ENCODE data around the gene IRAK1. TPM values are rescaled to one million over a fixed set of nuclear protein-coding genes. Genes with fewer than 3 reads are reported as not detected.

IRAK1 gene
- total and polyA plus RNA-seq, 11 donors, result 22.0 to 89.3 (median 29.7) TPM

DNA sequence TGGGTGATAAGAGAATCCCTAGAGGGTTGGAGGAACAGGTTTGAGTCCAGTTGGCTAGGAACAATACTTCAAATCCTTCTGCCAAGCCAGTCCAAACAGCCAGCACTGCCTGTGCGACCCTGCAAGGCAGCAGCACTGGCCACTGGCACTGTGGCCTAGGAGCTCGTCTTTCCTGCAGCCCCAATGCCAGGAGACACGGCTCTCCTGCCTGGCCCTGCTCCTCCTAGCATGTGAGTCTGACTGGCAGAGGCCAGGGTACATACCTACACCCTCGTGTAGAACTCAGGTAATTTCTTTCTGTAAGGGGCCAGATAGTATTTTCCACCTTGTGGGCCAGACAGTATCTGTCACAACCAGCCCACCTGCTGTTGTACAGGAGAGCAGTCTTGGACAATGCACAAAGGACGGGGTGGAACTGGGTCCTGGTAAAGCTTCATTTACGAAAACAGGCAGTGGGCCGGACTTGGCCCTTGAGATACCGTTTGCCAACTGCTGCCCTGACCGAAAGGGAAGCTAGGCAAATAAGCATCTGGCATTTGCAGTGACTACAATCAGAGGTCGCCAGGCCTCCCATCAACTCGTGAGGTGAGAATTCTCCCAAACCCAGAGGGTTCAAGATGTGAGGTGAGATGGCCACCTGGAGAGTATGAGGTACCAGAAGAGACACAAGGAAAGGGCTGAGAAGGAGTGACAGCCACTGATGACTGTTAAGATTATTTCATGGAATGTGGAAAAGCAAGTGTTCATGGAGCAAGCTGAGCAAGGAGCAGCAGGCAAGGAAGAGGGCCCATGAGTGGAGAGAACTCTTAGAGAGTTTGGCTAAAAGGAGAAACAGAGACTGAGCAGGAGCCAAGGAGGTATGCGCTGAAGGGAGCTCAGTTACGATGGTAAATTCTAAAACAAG is 29.8 kb upstream of the IRAK1 start:
- H3K4me3 ChIP-seq, result no peak overlapping the region
- peaks cover 0 to 73% (median 38%) of the 10 kb centered on the region in 12 donors for H3K4me1 ChIP-seq
- 33 to 53% (median 52%) methylated on average over 12 to 13 of the region's 13 CpGs for WGBS, 4 donors
- H3K27me3 ChIP-seq, result peaks cover 0 to 36% (median 0%) of the 10 kb centered on the region in 9 donors
- TF ChIP-seq, protein P1, sequence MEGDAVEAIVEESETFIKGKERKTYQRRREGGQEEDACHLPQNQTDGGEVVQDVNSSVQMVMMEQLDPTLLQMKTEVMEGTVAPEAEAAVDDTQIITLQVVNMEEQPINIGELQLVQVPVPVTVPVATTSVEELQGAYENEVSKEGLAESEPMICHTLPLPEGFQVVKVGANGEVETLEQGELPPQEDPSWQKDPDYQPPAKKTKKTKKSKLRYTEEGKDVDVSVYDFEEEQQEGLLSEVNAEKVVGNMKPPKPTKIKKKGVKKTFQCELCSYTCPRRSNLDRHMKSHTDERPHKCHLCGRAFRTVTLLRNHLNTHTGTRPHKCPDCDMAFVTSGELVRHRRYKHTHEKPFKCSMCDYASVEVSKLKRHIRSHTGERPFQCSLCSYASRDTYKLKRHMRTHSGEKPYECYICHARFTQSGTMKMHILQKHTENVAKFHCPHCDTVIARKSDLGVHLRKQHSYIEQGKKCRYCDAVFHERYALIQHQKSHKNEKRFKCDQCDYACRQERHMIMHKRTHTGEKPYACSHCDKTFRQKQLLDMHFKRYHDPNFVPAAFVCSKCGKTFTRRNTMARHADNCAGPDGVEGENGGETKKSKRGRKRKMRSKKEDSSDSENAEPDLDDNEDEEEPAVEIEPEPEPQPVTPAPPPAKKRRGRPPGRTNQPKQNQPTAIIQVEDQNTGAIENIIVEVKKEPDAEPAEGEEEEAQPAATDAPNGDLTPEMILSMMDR (IDR thresholded peaks at IDR 0.05), result no peak
- TF ChIP-seq POLR2A (IDR thresholded peaks at IDR 0.05), result no peak
- H3K36me3 ChIP-seq, result peaks cover 0 to 16% (median 0%) of the 10 kb centered on the region in 9 donors
- DNase-seq, result no peak
- intact Hi-C loops (cut with DNase I), result loop anchor here in 6 of 10 donors (2.0 to 10.0 kb wide), 5 partner anchors 32 to 75 kb away; partner anchors contain the start of genes IRAK1 (in 1 of the 6) and MECP2 (in 1 of the 6)
- H3K9me3 ChIP-seq, result no peaks in the 10 kb centered on the region
- peak overlapping the region in 3 of 12 donors; percentile 9 to 50 (median 13) for H3K27ac ChIP-seq
- ATAC-seq, result no peak

DNA sequence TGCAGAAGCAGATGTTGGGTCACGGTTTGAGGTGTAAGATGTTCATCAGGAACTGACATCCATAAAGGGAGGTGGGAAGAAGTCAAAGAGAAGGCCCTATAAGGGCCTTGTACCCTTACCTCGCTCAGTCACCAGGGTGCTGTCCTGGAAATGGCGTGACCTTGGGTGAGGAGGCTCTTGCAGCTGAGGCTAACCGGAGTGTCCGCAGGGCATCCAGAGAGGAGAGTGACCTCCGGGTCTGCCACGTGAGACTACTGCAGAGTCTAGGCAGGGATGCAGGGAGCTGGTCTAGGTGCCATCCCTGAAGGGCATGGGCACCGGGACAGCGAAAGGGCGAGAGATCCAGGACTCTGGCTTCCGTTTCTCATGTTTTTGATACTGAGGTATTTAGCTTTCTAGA is 28.7 kb upstream of the IRAK1 start:
- no peak overlapping the region for H3K4me3 ChIP-seq
- 67 to 84% (median 73%) methylated on average over 11 of the region's 11 CpGs for WGBS, 4 donors
- H3K27me3 ChIP-seq, result peaks cover 0 to 37% (median 0%) of the 10 kb centered on the region in 9 donors
- ATAC-seq (no peak), DNase-seq (no peak)
- peaks cover 0 to 14% (median 0%) of the 10 kb centered on the region in 9 donors for H3K36me3 ChIP-seq
- TF ChIP-seq, protein P1 (IDR thresholded peaks at IDR 0.05), result no peak
- no peak for TF ChIP-seq POLR2A (IDR thresholded peaks at IDR 0.05)
- no peaks in the 10 kb centered on the region for H3K9me3 ChIP-seq
- peaks cover 0 to 84% (median 38%) of the 10 kb centered on the region in 12 donors for H3K4me1 ChIP-seq
- intact Hi-C loops (cut with DNase I), result loop anchor here in 3 of 10 donors (5.0 to 10.0 kb wide), 3 partner anchors 36 to 46 kb away; partner anchors contain the start of gene MECP2 (in 1 of the 3)
- H3K27ac ChIP-seq, result peak overlapping the region in 3 of 12 donors; percentile 2 to 34 (median 14)

DNA sequence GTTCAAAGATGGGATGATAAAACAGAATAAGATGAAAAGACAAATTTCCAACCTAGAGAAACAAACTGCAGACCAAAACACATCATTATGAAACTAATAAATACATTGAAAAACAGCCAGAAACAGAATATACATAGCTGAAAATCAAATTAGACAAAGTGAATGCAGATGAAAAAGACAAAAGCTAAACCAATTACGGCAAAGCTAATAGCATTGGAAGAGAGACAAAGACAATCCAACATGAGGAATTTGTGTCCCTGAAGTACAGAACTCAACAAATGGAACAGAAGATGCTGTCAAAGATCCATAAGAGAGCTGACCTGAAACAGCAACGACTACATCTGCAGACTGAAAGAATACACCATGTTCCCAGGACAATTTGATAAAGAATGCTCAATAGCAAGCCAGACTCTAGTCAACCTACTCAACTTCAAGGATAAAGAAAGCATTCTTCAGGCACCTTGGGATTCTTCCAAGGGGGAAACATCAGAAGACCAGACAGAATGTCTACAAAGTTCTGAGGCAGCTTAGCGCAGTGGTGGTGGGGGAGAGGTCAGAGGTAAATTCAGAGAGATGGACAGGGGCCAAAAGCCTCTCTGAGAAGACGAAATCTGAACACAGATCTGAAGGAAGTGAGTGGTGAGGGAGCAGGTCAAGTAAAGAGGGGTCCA is 27.4 kb upstream of the IRAK1 start:
- Histone ChIP-seq H3K27ac (peak overlapping the region in 9 of 12 donors; percentile 3 to 72 (median 42)), H3K27me3 (peaks cover 0 to 36% (median 0%) of the 10 kb centered on the region in 9 donors), H3K4me3 (no peak overlapping the region), H3K9me3 (no peaks in the 10 kb centered on the region), H3K36me3 (peaks cover 0 to 8% (median 0%) of the 10 kb centered on the region in 9 donors), H3K4me1 (peaks cover 0 to 94% (median 45%) of the 10 kb centered on the region in 12 donors)
- intact Hi-C loops (cut with DNase I), result loop anchor here in 3 of 10 donors (2.0 to 10.0 kb wide), 4 partner anchors 26 to 48 kb away; partner anchors contain the start of gene MECP2 (in 1 of the 3)
- ATAC-seq, result no peak
- DNase-seq, result no peak
- TF ChIP-seq, protein P1 (IDR thresholded peaks at IDR 0.05), result no peak
- no peak for TF ChIP-seq POLR2A (IDR thresholded peaks at IDR 0.05)
- WGBS, 4 donors, result 33 to 49% (median 45%) methylated on average over 4 of the region's 4 CpGs

Measured in heart left ventricle (tissue), 16 donors.